NK-92 (cell line): ENCODE results near the gene M1AP.
"Not testable (repeated sequence)": the region's sequence is repeated elsewhere in the genome, so short reads cannot be mapped to it uniquely, and the experiment has no call there.

Experiments used
- DNase-seq: peaks from one replicate; lab custom pipeline; 2025; ENCODE audit not compliant: unreplicated experiment; lab: John Stamatoyannopoulos, UW

M1AP gene

GRCh38 chr2:74653985-74654882 is 6.1 kb upstream of the M1AP start, which contains the start of gene SEMA4F:
Gene SEMA4F, plus strand, starts transcription at chr2:74654247. Its CDS starts 130 bp downstream, at chr2:74654377.
- DNase-seq: peak; percentile 43

- no peak for DNase-seq
Measured at GRCh38 chr2:74653589-74653984, 5.5 kb upstream of the M1AP start.

GRCh38 chr2:74646834-74647482 is 1.2 kb downstream of the M1AP start:
- DNase-seq: no peak

GRCh38 chr2:74646201-74646600 is 1.9 kb downstream of the M1AP start:
- no peak for DNase-seq

GRCh38 chr2:74645344-74645743 is 2.8 kb downstream of the M1AP start:
- DNase-seq: no peak

- no peak for DNase-seq
Measured at GRCh38 chr2:74639550-74639949, 8.6 kb downstream of the M1AP start.

- no peak for DNase-seq
Measured at GRCh38 chr2:74632939-74633312, 15.2 kb downstream of the M1AP start.

GRCh38 chr2:74632209-74632938 is 15.8 kb downstream of the M1AP start:
- DNase-seq: no peak

- DNase-seq: not testable (repeated sequence)
Measured at GRCh38 chr2:74630454-74630853, 17.7 kb downstream of the M1AP start.

- DNase-seq: no peak
Measured at GRCh38 chr2:74628538-74629105, 19.5 kb downstream of the M1AP start.

- no peak for DNase-seq
Measured at GRCh38 chr2:74625658-74626425, 22.3 kb downstream of the M1AP start.

- DNase-seq: no peak
Measured at GRCh38 chr2:74620671-74621070, 27.5 kb downstream of the M1AP start.

- no peak for DNase-seq
Measured at GRCh38 chr2:74619651-74620297, 28.4 kb downstream of the M1AP start.

- DNase-seq: no peak
Measured at GRCh38 chr2:74618410-74619083, 29.6 kb downstream of the M1AP start.

GRCh38 chr2:74617122-74617521 is 31.0 kb downstream of the M1AP start:
- no peak for DNase-seq

GRCh38 chr2:74606927-74607326 is 41.2 kb downstream of the M1AP start:
- no peak for DNase-seq

GRCh38 chr2:74603282-74604000 is 44.7 kb downstream of the M1AP start:
- no peak for DNase-seq

GRCh38 chr2:74602586-74603281 is 45.4 kb downstream of the M1AP start:
- no peak for DNase-seq
